Lower lobe of right lung (tissue), 2 donors: Measurements from ENCODE around the gene ZNF860. TPM values are rescaled to one million over a fixed set of nuclear protein-coding genes. Genes with fewer than 3 reads are reported as not detected.

Experiments used
- ATAC-seq, 2 donors: fragments of 200-7000 bp; cut with Tn5 transposase; one replicate each; pipeline ENCODE4 v1.9.1; 2020 to 2022; ENCODE audit warnings: mild to moderate bottlenecking in 2 of 2, moderate library complexity in 2 of 2
- DNase-seq: peaks from one replicate; pipeline ENCODE4 v3.0.0-alpha.2; 2020
- H3K27ac ChIP-seq: fragments of 200-600 bp; one replicate; pipeline ENCODE4 v1.8.0; 2022
- H3K27me3 ChIP-seq: fragments of 200-600 bp; one replicate; pipeline ENCODE4 v1.8.0; 2022; ENCODE audit warnings: low read depth
- H3K36me3 ChIP-seq: fragments of 200-600 bp; one replicate; pipeline ENCODE4 v1.8.0; 2022; ENCODE audit warnings: mild to moderate bottlenecking
- H3K4me1 ChIP-seq: fragments of 200-600 bp; one replicate; pipeline ENCODE4 v1.8.0; 2022
- H3K4me3 ChIP-seq: fragments of 200-600 bp; one replicate; pipeline ENCODE4 v1.8.0; 2022; ENCODE audit warnings: mild to moderate bottlenecking
- H3K9me3 ChIP-seq: fragments of 200-600 bp; one replicate; pipeline ENCODE4 v1.8.0; 2022
- CTCF ChIP-seq: fragments of 200-600 bp; IDR thresholded peaks from one replicate; pipeline ENCODE4 v1.8.0; 2022; ENCODE audit warnings: antibody characterized with exemption, mild to moderate bottlenecking
- intact Hi-C: fragments of 100-400 bp; cut with DNase I; formaldehyde crosslinking; loops from one replicate; pipeline ENCODE4 v1.11.0; 2022
- total RNA-seq: library from RNA; stranded (reverse); fragmentation: NEBNext Ultra II Directional; extraction: Animal tissue kit (Norgen Biotek cat#: 25700); gene quantifications from one replicate; pipeline ENCODE4 v1.2.1, GENCODE V29; 2021
- donor health status: DM: no; HTN: yes; CAD: no; lungs with severe emphysema.

Gene ZNF860
- total RNA-seq, 1 donor from 2014 or later: 1.6 TPM

DNA sequence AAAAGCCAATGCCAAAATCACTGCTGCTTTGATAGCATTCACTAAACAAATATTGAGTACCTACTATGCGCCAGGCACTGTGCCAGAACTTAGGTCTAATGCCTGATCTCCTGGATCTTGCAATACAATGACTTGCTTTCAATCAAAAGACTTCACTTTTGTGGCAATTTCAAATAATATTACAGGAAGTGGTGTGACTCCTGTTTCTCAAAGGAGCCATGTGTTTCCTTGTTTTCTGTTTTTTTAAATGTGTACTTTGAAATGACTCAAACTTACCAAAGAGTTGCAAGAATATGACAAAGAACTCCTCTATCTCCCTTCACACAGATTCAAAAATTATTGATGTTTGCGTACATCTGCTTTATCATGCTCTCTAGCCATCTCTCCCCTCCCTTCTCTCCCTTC lies 18.7 kb upstream of the ZNF860 start:
- no peak overlapping the region for H3K27ac ChIP-seq
- H3K9me3 ChIP-seq: no peaks in the 10 kb centered on the region
- no peak for DNase-seq
- no peaks in the 10 kb centered on the region for H3K27me3 ChIP-seq
- no peak for TF ChIP-seq CTCF
- ATAC-seq: no peak
- H3K36me3 ChIP-seq: no peaks in the 10 kb centered on the region
- no peak overlapping the region for H3K4me3 ChIP-seq
- peaks cover 35% of the 10 kb centered on the region for H3K4me1 ChIP-seq
- intact Hi-C loops: no loop called here

DNA sequence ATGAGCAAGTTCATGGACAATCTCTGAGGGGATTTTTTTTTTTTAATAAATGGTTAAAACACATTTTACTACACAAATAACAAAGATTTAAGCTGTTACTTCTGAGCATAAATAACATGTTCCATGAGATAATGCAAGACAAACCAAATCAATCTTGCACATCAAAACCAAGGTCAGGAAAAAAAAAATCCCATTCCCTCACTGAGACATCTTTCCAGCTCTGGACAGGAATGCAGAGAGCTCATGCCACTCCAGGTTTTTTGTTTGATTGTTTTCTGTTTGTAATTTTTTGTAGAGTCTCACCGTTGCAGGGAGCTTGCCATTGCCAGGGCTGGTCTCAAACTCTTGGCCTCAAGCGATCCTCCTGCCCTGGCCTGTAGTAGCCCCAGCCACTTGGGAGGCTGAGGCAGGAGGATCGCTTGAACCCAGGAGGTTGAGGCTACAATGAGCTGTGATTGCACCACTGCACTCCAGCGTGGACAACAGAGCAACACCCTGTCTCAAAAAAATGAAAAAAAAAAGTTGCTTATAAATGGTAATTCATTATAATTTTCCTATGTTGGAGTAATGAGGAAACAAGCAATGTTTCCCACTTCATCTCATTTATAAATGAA lies 14.5 kb upstream of the ZNF860 start:
- H3K4me3 ChIP-seq: no peak overlapping the region
- ATAC-seq: no peak
- H3K9me3 ChIP-seq: no peaks in the 10 kb centered on the region
- H3K27ac ChIP-seq: no peak overlapping the region
- no peak for DNase-seq
- H3K36me3 ChIP-seq: no peaks in the 10 kb centered on the region
- intact Hi-C loops: no loop called here
- H3K27me3 ChIP-seq: no peaks in the 10 kb centered on the region
- H3K4me1 ChIP-seq: no peaks in the 10 kb centered on the region
- no peak for TF ChIP-seq CTCF

GRCh38 chr3:31967592-31967991 lies 14.0 kb upstream of the ZNF860 start:
- no peak overlapping the region for H3K4me3 ChIP-seq
- H3K9me3 ChIP-seq: no peaks in the 10 kb centered on the region
- no peaks in the 10 kb centered on the region for H3K36me3 ChIP-seq
- TF ChIP-seq CTCF: no peak
- intact Hi-C loops: no loop called here
- no peak for DNase-seq
- H3K27ac ChIP-seq: no peak overlapping the region
- no peaks in the 10 kb centered on the region for H3K27me3 ChIP-seq
- H3K4me1 ChIP-seq: no peaks in the 10 kb centered on the region
- no peak for ATAC-seq

DNA sequence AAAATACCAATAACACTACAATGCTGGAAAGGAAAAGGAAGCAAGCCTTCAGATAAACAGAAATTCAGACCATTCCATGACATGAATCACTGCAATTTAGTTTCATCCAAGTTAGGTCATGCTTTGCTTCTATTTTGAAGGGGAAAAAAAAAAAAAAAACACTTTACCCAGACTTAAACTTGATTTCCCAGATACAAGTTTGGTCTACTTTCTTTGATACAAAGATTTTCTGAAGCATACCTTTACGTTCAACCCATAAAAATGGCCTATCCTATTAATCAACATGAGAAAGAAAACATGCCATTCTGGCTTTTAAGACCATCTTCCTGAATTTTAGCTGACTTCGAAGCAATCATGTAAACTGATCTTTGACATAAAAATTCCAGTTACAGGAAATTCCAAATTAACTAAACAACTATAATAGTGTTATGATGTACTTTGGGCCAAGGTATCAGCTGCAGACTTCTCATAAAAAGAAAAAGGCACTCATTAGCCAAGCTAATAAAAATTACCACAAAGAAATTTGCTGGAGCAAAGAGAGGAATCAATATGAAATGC lies 13.1 kb upstream of the ZNF860 start:
- no peak for TF ChIP-seq CTCF
- Histone ChIP-seq H3K27ac (no peak overlapping the region), H3K4me3 (no peak overlapping the region), H3K4me1 (no peaks in the 10 kb centered on the region), H3K36me3 (no peaks in the 10 kb centered on the region), H3K27me3 (no peaks in the 10 kb centered on the region), H3K9me3 (no peaks in the 10 kb centered on the region)
- intact Hi-C loops: no loop called here
- ATAC-seq (no peak), DNase-seq (no peak)

GRCh38 chr3:31968927-31969418 lies 12.6 kb upstream of the ZNF860 start:
- Histone ChIP-seq H3K4me3 (no peak overlapping the region), H3K4me1 (no peaks in the 10 kb centered on the region), H3K27me3 (no peaks in the 10 kb centered on the region), H3K36me3 (no peaks in the 10 kb centered on the region), H3K27ac (no peak overlapping the region), H3K9me3 (no peaks in the 10 kb centered on the region)
- ATAC-seq (no peak), DNase-seq (no peak)
- TF ChIP-seq CTCF: no peak
- intact Hi-C loops: no loop called here
